GM18873 (cell line): Measurements from ENCODE around the gene TUBGCP3.
"Not testable (repeated sequence)": the region's sequence is repeated elsewhere in the genome, so short reads cannot be mapped to it uniquely, and the experiment has no call there.

Experiments used
- ATAC-seq: cut with Tn5 transposase; IDR thresholded peaks from one replicate; pipeline ENCODE4 v1.9.1; 2021; ENCODE audit warnings: mild to moderate bottlenecking, moderate library complexity, moderate number of reproducible peaks; ENCODE audit not compliant: unreplicated experiment, low FRiP score

TUBGCP3 gene

DNA sequence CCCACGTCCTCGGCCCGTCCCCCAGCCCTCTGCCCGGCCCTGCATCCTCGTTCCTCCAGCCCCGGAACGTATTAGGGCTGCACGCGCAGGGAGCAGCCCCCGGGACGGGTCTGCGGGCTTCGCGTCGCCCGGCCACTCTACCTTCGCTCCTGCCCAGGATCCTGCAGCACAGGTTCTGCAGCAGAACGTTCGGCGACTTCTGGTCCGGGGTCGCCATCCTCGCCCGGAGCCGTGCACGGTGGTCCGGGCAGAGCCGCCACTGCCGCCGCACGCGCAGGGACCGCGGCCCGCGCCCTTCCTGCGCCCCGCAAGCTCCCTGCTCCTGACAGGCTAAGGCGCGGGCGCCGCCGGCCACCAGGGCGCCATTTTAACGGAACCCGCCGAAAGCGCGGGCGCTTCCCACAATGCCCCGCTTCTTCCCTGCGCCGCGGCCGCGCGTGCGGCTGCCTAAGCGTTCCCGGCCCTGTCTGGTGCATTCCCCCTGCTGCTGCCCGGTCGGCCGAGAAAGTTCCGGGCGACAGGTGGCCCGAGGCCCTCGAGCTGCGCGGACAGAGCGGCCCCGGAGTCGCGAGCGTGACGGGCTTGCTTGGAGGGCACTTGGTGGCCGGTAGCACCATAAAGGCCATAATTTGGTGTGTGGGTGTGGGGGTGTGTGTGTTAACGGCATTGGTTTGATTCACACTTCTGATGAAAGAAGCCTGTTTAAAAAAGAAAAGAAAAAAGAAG, at the start of gene TUBGCP3:
TUBGCP3 (minus strand) TSS at position 390 of the 726 bp plus-strand sequence; CDS start at position 217, 173 bp downstream.
- peak; percentile 73 for ATAC-seq

- ATAC-seq, result no peak
Observed at GRCh38 chr13:112637017-112637801, 49.3 kb upstream of the TUBGCP3 start.

DNA sequence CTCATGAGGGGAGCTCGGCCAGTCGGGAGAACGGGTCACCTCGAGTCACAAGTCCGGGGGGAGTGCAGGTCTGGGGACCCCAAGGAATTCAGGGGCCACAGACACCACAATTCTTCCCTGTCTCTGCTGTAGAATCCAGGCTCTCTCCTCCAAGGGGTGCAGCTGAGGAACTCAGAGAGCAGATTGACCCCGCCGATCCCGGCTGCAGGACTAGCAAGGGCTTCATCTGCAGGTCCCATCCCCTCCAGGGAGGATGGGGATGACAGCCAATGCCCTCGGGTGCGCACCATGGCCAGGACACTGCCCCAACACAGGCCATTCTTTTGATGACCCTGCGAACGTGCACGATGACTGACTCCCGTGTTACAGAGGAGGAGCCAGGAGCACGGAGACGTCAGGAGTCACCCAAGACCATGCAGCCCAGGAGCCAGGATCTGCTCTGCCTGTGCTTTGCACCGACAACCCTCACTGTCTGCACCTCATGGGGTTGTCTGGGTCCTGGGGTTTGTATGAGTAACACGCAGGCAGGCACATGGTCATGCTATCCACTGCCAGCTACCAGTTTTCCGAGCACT, 48.5 kb upstream of the TUBGCP3 start:
- no peak for ATAC-seq

- no peak for ATAC-seq
Observed at GRCh38 chr13:112635323-112635722, 47.4 kb upstream of the TUBGCP3 start.

DNA sequence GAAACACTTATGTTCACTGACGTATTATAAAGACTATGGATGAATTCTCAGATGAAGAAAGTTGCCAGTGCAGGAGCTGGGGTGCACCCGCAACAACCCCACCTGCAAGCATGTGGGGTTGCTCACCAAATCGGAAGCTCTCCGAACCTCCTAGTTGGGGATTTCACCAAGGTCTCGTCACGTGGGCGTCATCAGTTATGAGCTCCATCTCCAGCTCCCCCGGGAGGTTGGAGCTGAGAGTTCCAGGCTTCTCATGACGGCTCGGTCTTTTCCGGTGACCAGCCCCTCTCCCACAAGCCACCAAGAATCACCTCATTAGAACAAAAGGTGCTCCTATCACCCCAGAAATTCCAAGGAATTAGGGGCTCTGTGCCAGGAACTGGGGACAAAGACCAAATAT, 46.1 kb upstream of the TUBGCP3 start:
- ATAC-seq, result no peak

DNA sequence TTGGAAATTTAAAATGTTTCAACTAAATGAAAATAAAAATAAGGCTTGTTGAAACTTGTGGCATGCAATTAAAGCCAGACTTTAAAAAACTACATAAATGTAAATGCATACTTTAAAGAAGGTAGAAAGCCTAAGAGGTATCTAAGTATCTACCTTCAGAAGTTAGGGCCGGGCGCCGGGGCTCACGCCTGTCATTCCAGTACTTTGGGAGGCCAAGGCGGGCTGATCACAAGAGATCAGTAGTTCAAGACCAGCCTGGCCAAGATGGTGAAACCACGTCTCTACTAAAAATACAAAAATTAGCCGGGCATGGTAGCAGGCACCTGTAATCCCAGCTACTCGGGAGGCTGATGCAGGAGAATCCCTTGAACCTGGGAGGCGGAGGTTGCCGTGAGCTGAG, 42.3 kb upstream of the TUBGCP3 start:
- not testable (repeated sequence) for ATAC-seq

GRCh38 chr13:112629161-112629560, 41.2 kb upstream of the TUBGCP3 start:
- no peak for ATAC-seq

DNA sequence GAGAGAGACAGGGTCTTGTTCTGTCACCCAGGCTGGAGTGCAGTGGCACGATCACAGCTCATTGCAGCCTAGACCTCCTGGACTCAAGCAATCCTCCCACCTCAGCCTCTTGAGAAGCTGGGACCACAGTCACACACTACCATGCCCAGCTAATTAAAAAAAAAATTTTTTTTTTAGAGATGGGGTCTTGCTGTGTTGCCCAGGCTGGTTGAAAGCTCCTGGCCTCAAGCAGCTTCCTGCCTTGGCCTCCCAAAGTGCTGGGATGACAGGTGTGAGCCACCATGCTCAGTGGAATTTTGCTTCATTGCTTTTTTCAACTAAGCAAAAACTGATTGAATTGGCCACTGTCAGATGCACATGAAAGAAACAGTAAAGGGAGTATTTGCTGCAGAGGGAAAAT, 39.7 kb upstream of the TUBGCP3 start:
- ATAC-seq, result not testable (repeated sequence)

DNA sequence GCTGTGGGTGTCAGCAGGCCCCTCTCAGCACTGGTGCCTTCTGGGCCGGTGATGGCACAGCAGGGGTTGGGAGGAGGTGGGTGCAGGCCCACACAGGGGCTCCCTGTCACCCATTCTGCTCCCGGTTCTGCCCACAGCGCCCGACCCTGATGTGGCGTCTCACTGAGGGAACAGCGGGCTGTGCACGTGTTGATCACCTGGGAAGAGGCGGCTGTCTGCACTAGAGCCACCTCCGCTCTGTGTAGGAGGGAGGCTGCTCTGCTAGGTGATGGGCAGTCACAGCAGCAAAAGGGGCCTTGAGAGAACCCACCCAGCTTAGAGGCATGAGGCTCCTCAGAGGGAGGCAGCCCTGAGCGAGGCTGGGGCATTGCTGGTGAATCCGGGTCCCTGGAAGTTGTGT, 39.2 kb upstream of the TUBGCP3 start:
- no peak for ATAC-seq

GRCh38 chr13:112626761-112627160, 38.8 kb upstream of the TUBGCP3 start:
- no peak for ATAC-seq

DNA sequence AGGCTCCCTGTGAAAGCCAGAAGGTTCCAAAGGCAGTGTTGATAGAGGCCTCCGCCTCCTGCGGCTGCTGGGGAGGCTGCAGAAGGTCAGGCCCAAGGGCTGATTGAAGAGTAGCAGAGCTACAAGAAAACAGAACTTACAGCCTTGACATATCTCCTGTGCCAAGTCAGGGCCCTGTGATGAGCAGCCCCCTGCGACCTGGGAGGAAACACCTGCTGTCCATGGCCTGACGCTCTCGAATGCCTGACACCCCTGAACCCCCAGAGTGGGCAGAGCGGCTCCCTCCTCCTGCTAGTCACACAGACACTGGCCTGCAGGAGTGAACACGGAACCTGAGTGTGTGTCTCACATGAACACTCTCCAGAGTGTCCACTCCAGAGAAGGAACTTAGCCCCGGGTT, 38.2 kb upstream of the TUBGCP3 start:
- no peak for ATAC-seq

GRCh38 chr13:112625698-112626097, 37.7 kb upstream of the TUBGCP3 start:
- no peak for ATAC-seq

GRCh38 chr13:112624602-112625430, 36.9 kb upstream of the TUBGCP3 start:
- no peak for ATAC-seq

DNA sequence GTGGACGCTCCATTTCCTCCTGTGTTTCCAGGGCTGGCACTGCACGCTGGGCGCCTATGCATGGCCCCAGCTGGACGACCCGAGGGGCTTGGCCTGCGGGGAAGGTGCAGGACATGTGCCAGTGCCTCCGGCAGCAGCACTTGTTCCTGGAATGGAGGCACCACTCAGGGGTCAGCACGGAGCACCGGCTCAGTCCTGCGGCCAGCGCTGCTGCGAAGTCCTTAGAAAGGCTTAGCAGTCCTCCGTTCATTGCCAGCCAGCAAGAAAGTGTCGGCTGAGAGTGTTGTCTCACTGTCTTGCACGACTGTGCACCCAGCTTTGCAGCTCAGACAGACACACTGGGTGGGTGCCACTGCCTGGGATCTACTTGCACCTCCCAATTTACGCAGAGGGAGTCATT, 36.1 kb upstream of the TUBGCP3 start:
- no peak for ATAC-seq

- no peak for ATAC-seq
Observed at GRCh38 chr13:112623051-112623711, 35.2 kb upstream of the TUBGCP3 start.

DNA sequence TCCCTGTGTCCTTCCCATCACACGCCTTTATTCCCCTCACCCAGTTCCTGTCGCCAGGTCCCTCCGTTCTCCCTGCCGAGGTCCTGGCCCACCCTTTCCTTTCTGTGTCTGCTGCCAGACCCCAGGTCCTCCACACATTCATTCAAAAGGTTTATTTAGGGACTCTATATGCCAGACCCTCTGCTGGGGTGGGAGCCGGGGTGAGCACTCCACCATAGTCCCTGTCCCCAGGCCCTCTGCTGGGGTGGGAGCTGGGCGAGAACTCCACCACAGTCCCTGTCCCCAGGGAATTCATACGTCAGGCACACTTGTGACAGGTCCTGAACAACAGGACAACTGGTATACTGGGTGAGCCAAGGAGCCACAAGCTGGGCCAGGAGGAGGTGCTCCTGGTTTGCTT, 34.4 kb upstream of the TUBGCP3 start:
- ATAC-seq, result no peak

GRCh38 chr13:112619730-112620631, 32.0 kb upstream of the TUBGCP3 start:
- ATAC-seq, result no peak

DNA sequence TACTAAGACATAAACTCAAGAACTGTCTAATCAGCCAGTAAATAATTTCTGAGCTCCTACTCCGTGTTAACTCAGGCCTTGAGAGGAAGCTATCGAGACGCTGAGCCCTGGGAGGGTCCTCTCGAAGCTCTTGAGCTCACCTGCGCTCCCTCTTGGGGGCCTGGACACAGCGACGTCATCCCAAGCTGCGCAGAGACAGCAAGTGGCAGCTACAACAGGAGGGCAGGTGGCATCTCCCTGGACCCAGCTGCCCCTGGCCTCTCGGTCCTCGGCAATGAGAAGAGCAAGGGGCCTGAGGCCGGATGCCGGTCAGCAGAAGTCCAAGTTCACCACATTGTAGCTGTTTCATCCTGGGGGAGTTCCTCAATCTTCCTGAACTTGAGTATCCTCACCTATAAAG, 30.5 kb upstream of the TUBGCP3 start:
- no peak for ATAC-seq

- ATAC-seq, result no peak
Observed at GRCh38 chr13:112617754-112618375, 29.9 kb upstream of the TUBGCP3 start.
